Measurements from ENCODE around the gene STX10.

Gene STX10

DNA sequence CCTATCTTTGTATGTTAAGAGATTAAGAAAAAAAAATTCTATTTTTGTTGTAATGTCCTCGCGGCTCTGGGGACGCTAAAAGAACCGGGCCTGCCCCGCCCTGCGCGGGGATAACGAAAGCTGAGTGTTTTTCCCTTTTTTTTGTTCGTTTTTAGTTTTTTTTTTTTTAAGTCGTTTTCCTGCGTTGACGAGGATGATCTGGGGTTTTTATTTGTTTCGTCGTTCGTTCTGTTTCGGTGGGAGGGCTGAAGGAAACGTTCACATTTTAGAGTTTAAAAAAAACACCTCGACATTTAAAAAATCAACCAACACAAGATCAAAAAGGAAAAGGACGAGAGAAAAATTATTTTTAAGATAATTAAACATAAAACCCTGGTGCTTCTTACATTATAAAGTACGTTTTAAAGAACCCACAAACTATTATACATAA lies 53.1 kb downstream of the STX10 start:
- Mint-ChIP-seq H3K27ac (peak overlapping the region; percentile 28), H3K9me3 (ENCODE audit: low read depth) (no peaks in the 10 kb centered on the region)

DNA sequence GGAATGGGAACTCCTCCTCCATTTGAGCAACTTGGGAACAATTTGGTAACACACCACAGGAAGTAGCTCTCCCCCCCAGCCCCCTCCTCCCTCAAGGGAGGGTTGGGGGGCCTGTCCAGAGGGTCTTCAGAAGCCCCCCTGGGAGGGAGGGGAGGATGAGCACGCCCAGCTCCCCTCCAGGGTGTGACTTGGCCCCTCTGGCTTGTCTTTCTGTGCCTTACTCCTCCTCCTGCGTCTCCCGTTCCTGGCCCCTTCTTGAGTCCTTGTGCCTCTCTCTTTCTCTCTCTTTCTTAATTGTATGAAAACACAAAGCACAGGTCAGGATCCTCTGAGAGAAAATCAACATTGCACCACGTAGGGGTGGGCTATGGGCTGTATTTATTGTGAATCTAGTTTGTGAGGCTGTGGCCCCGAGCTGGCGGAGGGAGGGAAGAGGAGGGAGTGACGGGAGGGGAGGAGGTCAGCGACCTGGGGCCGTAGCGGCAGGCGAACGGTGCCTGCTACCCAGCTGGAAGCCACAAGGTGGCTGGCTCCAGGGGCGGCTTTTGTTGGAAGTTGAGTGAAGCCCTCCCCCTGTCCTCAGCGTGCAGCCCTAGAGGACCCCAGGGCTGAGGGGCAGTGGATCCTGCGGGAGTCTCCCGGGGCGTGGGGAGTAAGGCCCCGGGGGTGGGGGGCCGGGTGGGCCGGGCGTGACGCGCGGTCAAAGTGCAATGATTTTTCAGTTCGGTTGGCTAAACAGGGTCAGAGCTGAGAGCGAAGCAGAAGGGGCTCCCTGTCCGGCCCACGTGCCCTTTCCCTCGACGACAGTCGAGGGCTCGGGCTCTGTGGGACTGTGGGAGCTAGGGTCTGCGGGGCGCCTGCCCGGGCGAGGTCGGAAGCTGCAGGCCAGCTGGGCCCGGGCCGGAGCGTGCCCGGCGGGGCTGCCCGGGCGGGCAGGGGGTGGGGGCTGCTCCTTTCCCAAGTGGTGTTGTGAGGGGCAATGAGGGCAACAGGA lies 53.9 kb downstream of the STX10 start:
- H3K27ac Mint-ChIP-seq: peak overlapping the region; percentile 54
- H3K9me3 Mint-ChIP-seq (ENCODE audit: low read depth): no peaks in the 10 kb centered on the region
- peaks cover 34% of the 10 kb centered on the region for H3K4me1 Mint-ChIP-seq (ENCODE audit: low read depth)
- peaks cover 5% of the 10 kb centered on the region for H3K27me3 Mint-ChIP-seq
- H3K4me3 Mint-ChIP-seq: peak overlapping the region; percentile 64
- H3K36me3 Mint-ChIP-seq: peaks cover 4% of the 10 kb centered on the region

More for the DNA sequence above, 53.1 kb downstream of the STX10 start:
- H3K27me3 Mint-ChIP-seq: peaks cover 5% of the 10 kb centered on the region
- H3K36me3 Mint-ChIP-seq: peaks cover 4% of the 10 kb centered on the region
- peak overlapping the region; percentile 70 for H3K4me3 Mint-ChIP-seq
- peaks cover 40% of the 10 kb centered on the region for H3K4me1 Mint-ChIP-seq (ENCODE audit: low read depth)

- H3K36me3 Mint-ChIP-seq: peaks cover 4% of the 10 kb centered on the region
- peaks cover 31% of the 10 kb centered on the region for H3K4me1 Mint-ChIP-seq (ENCODE audit: low read depth)
- no peak overlapping the region for H3K4me3 Mint-ChIP-seq
- H3K27ac Mint-ChIP-seq: no peak overlapping the region
- H3K9me3 Mint-ChIP-seq (ENCODE audit: low read depth): no peaks in the 10 kb centered on the region
- peaks cover 5% of the 10 kb centered on the region for H3K27me3 Mint-ChIP-seq
These were observed 54.8 kb downstream of the STX10 start for GRCh38 chr19:13095393-13095784.

DNA sequence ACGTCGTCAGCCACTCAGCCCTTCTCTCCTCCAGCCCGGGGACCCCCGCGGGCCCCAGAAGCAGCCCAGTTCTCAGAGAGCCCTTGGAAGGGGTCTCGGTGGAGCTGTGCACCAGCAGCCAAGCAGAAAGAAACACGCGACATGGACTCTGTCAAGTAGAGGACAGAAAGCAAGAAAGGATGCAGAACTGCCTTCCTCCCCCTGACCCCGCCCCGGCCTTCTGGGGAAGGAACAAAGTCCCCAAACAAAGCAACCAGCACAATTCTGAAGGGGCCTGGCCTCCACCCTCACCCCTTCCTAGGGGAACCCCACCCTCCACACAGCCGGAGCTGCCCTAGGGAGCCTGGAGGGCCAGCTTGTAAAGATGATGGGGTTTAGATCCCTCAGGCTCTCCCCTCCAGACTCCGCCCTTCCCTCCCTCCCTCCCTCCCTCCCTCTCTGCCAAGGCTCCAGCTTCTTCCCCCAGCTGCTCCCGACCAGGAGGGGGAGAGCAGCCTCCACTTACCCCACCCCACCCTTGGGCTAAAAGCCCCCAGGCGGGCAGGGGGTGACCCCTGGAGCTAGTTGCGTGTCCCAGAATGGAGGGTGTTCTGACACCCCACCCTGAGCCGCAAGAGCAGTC lies 55.3 kb downstream of the STX10 start:
- Mint-ChIP-seq H3K36me3 (peaks cover 2% of the 10 kb centered on the region), H3K27ac (no peak overlapping the region), H3K4me1 (ENCODE audit: low read depth) (peaks cover 26% of the 10 kb centered on the region), H3K27me3 (peaks cover 5% of the 10 kb centered on the region), H3K9me3 (ENCODE audit: low read depth) (no peaks in the 10 kb centered on the region), H3K4me3 (no peak overlapping the region)

GRCh38 chr19:13094106-13094504 lies 56.1 kb downstream of the STX10 start:
- Mint-ChIP-seq H3K27ac (no peak overlapping the region), H3K4me1 (ENCODE audit: low read depth) (peaks cover 24% of the 10 kb centered on the region), H3K36me3 (peaks cover 2% of the 10 kb centered on the region), H3K4me3 (no peak overlapping the region), H3K9me3 (ENCODE audit: low read depth) (no peaks in the 10 kb centered on the region), H3K27me3 (peaks cover 5% of the 10 kb centered on the region)

Measured in activated naive CD8-positive, alpha-beta T cell (primary cell).